Suppressor macrophage treated with lipopolysaccharide for 4 hours (primary cell): ENCODE measurements around the gene FCHSD1.

ENCODE experiments used
- DNase-seq: peaks from one replicate; pipeline ENCODE4 v3.0.0-alpha.2; 2020

FCHSD1 gene

GRCh38 chr5:141672841-141673813 is 21.9 kb upstream of the FCHSD1 start:
- DNase-seq, result no peak

- DNase-seq, result no peak
Observed at GRCh38 chr5:141672071-141672840, 21.0 kb upstream of the FCHSD1 start.

GRCh38 chr5:141669520-141669919 is 18.3 kb upstream of the FCHSD1 start:
- DNase-seq, result peak; percentile 27

GRCh38 chr5:141668601-141669265 is 17.5 kb upstream of the FCHSD1 start:
- peak; percentile 30 for DNase-seq

- no peak for DNase-seq
Observed at GRCh38 chr5:141665995-141666940, 15.1 kb upstream of the FCHSD1 start.

GRCh38 chr5:141664733-141665461 is 13.7 kb upstream of the FCHSD1 start:
- DNase-seq, result peak; percentile 85

GRCh38 chr5:141663506-141663905 is 12.3 kb upstream of the FCHSD1 start:
- no peak for DNase-seq

GRCh38 chr5:141662028-141662427 is 10.8 kb upstream of the FCHSD1 start:
- no peak for DNase-seq

- DNase-seq, result peak; percentile 53
Observed at GRCh38 chr5:141657937-141658545, 6.8 kb upstream of the FCHSD1 start.

GRCh38 chr5:141657404-141657803 is 6.2 kb upstream of the FCHSD1 start:
- DNase-seq, result no peak

- no peak for DNase-seq
Observed at GRCh38 chr5:141656396-141656795, 5.2 kb upstream of the FCHSD1 start.

GRCh38 chr5:141655020-141655419 is 3.8 kb upstream of the FCHSD1 start:
- DNase-seq, result no peak

GRCh38 chr5:141654298-141654697 is 3.1 kb upstream of the FCHSD1 start:
- DNase-seq, result no peak

GRCh38 chr5:141651728-141652105 is 499 bp upstream of the FCHSD1 start:
- no peak for DNase-seq

GRCh38 chr5:141649972-141650371 is 1.2 kb downstream of the FCHSD1 start:
- no peak for DNase-seq

- no peak for DNase-seq
Observed at GRCh38 chr5:141649056-141649688, 2.0 kb downstream of the FCHSD1 start.

GRCh38 chr5:141647851-141648250 is 3.4 kb downstream of the FCHSD1 start:
- DNase-seq, result no peak

GRCh38 chr5:141647242-141647641 is 4.0 kb downstream of the FCHSD1 start:
- DNase-seq, result no peak

GRCh38 chr5:141646026-141646425 is 5.2 kb downstream of the FCHSD1 start:
- no peak for DNase-seq

GRCh38 chr5:141641634-141642267 is 9.5 kb downstream of the FCHSD1 start:
- peak; percentile 58 for DNase-seq
